Stimulated activated CD8-positive, alpha-beta memory T cell treated with anti-CD3 and anti-CD28 coated beads, Interleukin-7, amount 100 ng/mL, for 1 hour (primary cell): ENCODE measurements around the gene GPC5.
"Not testable (repeated sequence)": the region's sequence is repeated elsewhere in the genome, so short reads cannot be mapped to it uniquely, and the experiment has no call there.

Experiments
- DNase-seq, 2 donors: peaks; one replicate each; pipeline ENCODE4 v3.0.0-alpha.2; 2020; ENCODE audit warnings: low read depth in 2 of 2

The GPC5 gene

DNA sequence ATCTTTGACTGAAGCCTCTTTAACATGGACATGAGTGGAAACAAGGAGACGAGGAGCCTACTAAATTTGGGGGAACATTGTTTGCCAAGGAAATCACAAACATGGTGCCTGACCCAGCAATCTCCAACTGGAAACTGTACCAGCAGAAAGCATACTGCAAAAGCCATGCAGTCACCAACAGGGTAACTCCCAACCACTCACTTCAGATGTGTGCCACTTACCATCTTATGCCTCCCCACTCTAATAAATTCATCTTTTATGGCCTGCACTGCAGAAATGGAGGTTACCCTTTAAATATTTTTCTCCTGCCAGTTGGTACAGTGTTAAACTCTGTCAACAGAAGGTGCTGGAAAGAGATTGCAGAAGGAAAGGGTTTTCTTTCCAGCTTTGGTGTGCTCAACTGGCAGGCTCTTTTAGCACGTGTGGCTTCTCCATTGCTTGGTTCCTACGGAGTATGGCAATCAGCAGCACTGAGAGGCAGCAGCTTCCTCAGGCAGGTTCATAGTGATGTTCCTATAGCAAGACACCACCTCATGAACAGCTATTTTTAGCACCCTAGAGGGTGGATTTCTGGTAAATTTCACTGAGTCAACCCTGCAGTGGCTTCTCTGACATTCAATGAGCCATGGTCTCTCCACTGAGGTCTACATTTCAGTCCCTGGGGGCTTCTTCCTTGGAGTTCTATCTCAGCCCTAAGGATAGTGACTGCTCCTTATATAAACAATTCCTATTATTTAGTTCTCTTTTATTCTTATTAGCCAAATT is 29.6 kb upstream of the GPC5 start:
- no peak for DNase-seq

DNA sequence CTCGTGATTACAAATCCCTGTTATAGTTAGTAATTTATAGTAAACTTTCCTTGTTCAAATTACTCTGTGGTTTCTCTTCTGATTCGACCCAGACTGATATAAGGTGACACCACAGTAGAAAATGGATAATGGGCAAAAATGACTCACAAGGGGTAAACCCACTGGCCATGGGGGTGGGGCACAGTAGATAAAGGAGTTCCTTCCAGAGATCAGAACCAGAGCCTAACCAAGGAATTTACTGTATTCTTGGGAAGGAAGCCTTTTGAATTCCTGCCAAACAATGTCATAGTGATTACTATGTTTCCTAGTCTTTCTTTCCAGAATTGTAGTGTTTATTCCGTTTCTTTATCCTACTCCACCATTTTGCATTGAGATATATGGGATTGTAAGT is 29.0 kb upstream of the GPC5 start:
- DNase-seq = no peak

DNA sequence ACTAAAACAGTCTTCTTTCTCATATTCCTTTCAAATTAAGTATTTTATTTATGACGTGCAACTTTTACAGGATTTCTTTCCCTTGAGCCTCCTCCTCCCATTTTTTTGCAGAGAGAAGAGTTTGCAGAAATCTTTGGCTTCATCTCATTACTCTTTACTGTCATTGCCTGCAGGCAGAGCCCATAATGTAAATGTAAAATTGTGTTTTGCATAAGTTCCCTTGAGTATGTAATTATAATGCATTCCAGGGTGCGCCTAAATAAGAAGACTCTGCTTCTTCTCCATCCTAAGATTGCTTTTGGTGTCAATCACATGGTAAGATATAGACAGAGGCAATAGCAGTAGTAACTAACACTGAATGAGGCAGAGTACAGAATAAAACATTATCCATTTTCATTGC is 27.9 kb upstream of the GPC5 start:
- DNase-seq = no peak

DNA sequence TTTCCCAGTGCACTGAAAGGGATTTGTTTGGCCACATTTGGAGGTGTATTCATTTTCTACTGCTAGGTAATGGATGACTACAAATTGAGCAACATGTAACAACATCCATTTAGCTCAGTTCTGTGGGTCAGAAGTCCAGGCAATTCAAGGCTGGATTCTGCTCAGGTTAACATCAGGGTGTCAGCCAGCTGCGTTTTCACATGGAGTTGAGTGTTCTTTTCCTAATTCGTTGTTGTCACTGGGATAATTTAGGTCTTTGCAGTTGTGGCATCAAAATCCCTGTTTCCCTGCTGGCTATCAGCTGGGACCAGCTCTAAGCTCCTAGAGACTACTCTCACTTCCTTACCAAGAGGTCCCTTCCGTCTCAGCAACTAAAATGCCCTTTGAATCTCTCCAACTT is 25.5 kb upstream of the GPC5 start:
- no peak for DNase-seq

DNA sequence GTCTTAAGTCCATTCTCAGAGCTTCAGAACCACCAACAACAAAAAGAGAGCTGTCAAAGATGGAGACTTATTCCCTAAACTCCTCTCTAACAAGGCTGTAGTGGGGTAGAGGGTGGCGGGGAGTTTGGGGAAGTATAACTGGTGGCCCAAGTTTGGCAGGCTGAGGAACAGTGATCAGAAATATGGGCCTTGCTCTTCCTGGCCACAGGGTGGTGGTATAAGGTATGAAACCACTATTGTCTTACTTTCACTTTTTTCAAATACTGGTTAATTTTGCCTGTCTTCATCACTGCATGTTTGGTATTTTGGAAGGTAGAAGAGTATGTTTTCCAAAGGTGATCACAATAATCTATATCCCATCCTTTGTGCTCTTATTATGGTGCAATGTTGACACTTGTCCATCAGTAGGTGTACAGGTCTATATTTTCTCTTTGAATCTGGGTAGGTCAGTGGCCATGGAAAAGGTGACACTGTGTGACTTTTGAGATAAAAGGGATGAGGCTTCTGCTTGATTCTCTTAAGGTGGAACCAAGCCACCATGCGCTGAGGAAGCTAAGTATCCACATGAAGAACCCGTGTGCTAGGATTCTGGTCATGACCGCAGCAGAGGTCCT is 23.2 kb upstream of the GPC5 start:
- no peak for DNase-seq

DNA sequence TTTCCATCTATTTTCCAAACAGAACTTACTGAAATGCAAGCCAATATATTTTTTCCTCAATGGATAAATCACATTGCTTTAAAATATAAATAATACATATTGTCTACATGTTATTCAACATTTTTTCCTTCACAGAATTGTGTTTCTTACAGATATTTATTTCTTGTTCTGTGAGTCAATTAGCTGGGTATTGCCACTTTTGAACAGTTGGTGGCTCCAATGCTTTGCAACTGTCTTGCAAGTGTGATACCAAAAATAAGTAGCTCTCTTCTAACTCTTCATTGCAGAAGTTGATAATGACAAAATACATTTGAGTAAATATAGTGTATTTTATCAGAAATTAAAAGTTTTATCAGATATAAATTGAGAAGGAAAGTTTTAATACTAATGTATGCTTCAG is 17.1 kb upstream of the GPC5 start:
- DNase-seq = no peak

DNA sequence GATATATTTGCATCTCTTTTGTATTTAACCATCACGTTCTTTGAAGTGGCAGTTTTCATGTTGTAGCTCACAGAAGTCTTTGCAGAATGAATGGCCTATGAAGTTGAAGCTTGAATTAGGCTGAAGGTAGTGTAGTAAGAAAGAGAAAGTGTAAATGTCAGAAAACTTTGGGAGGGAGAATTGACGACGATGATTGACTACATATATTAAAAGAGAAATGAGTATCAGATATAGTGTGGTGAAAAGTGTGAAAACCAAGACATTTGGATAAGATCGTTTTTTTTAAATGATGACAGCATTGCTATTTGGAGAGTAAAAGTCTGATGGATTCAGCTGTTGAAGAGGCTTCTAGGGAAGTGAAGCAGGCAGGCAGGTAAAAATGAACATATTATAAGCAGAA is 14.6 kb upstream of the GPC5 start:
- DNase-seq = no peak

DNA sequence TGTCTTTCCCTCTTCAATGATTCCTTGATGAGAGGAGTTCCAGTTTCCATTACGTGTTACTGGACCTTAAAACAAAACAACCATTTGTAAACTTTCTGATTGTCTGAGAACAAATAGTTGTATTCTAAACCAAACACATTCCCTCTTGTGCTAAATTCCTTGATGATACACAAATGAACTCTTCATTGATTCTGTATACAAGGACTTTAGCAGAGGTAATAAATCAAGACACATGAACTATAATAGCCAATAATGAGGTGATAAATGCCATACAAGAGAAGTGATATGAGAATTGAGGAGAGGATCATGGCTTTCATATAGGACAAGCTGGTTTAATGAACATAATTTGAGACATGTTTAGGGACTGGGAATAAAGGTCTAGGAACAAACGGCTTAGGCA is 13.5 kb upstream of the GPC5 start:
- DNase-seq = no peak

DNA sequence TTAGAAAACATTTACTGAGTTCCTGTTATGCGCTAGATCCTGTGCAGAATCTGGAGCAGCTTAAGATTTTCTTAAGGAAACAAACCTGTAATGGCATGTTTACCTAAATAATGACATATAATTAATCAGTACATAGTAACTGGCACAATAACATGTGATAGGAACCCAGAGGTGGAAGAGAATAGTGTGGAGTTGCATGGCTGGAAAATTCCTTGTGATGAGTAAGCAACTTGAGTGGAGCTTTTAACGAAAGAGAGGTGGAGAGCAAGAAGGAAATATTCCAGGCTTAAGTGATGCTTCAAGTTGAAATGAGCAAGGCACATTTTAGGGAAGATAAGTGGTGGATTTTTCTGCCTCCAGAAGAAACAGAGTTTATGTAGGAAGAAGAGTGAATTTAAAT is 9.2 kb upstream of the GPC5 start:
- DNase-seq = no peak

DNA sequence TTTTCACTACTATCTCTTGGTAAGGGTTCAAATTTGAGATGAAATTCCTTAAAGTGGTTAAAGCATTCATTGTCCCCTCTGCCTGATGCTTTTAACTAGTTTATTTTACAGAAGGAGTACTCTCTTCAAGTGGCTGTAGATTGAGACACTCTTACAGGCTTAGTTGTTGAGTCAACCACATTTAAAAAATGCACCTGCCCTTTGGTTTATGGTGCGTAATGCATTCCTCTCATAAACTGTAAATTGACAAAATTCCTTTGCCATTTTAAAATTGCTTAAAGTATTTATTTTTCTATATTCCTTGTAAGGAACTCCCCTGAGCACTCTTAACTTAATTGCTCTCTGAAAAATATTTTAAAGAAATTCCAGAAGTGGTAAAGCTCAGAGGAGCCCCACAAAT is 826 bp upstream of the GPC5 start:
- no peak for DNase-seq

DNA sequence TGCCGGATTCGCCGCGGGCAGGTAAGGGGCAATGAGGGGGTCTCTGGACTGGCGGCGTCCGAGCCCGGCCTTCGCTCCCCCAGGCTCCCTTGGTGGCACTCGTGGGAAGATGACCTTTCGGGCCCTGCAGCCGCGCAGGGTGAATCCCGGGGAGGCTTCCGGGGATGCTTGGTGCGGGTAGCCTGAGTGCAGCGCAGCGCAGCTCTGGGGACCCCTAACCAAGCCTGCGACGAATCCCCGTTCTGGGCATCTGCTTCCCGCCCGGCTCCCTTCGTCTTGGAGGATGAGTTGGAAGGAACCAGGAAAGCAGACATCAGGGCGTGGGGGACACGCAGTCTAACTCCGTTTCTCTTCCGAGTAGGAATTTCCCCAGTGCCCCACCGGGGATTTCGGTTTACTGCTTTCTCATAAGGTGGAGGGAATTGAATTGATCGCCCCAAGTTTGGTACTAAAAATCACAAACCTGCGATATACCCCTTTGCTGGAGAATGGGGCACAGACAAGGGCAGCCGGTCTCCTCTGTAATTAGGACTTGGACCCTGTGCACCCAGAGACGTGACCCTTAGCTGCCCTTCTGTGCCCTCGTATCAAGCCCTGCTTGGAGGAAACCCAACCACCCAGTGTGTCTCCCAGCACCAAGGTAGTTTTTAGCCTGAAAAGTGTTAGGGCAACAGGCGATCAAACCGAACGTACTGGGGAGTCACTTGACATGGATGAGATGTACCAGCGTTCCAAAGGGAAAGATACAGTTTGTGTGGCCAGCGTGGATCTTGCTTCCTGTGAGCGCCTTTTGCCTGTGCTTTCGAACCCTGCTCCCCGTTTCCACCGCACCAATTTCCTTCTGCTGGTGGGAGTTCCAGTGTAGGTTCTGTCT is 1.0 kb downstream of the GPC5 start:
- DNase-seq = no peak

DNA sequence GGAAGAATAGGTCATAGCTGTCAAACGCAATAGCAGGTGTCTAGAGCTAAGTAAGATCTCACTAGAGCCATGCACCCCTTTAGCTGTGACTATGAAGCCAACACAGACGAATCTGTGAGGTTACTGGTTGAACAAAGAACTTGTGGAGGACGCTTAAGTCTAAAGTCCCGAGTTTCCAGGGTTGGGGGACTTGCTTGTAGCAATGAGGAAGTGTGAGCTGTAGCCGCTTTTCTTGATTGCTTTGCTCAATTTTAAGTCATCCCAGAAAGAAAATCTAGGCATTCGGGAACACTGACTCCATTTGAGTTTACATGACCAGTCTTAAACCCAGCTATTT is 1.6 kb downstream of the GPC5 start:
- no peak for DNase-seq

DNA sequence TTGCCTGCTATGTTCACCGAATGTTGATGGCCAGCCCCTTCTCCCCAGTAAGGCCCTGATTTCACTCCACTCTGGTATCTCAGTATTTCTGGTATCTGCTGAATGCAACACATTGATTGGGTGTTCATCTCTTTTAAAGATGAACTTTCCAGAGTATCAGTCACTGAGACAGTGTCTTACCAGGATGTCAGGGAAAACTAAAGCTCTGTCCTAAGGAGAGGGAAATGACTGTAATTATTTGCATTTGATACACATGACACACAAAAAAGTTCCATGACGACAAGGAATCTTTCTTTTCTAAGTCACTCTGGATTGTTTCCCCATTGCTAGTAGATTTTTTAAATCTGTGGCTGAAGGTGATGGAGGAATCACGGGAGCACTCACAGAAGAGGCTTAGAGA is 2.2 kb downstream of the GPC5 start:
- no peak for DNase-seq

DNA sequence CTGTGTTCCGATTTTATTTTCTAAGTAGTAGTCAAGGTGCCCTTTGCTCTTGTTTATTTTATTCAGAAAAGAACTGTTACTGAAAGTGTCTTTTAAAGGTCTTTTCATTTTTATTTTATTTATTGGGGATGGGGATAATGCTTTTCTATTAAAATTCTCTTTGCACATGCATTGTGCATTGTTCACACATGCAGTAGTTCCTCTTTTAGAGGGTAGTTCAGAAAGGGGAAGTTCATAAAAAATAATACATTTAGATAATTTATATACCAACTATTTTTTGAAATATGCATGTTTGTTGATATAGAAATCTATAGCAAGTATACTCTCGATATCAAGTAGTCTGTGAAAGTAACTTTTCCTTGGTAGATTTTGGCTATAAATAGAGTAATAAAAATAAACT is 3.5 kb downstream of the GPC5 start:
- DNase-seq = no peak

DNA sequence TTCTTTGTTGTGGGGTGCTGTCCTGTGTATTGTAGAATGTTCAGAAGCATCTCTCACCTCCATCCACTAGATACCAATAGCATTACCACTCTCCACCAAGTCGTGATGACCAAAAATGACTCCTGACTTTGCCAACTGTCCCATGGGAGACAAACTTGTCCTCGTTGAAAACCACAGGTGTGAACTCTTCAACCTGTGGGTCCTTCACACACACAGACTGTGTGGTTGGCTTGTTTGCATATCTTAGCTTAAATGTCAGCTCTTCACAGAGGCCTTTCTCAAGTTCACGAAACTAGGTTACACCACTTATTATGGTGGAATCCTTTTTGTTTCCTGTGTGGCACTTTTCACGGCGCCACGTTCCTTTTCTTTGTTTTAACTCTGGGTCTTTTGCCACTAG is 6.8 kb downstream of the GPC5 start:
- DNase-seq = no peak

DNA sequence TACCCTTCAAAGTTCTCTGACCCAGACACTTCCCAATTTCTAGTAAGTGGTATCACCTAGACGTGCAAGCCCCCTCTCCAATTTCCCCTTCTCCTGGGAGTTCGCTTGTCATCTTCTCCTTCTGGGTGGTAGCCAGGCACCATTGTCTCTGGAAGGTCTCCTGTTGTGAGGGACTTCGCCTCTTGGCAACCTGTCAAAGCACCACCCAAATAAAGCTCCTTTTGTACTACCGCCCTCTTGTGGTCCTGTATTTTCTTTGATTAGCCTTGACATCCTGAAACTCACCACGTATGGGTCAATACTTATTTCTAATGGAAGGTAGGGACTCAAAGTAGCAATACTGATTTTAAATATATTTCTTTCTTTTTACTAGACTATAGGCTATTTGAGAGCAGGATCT is 8.2 kb downstream of the GPC5 start:
- DNase-seq = no peak

DNA sequence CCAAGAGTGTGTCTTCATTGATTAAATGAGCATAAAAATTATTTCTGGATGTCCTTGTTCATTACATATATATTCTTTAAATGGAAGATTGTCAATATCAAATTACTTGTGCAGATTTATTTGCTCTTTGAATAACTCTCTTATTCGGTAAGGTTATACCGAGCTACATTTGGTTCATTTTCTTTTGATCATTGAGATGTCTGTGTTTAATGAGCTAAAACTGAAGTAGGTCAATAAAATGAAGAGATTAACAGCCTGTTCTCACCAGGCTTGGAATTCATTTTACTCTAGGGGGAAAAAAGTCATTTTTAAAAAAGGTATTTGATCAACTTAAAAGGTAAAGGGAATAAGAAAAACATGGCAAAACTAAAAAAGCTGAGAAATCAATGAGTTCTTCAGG is 10.6 kb downstream of the GPC5 start:
- DNase-seq = no peak

DNA sequence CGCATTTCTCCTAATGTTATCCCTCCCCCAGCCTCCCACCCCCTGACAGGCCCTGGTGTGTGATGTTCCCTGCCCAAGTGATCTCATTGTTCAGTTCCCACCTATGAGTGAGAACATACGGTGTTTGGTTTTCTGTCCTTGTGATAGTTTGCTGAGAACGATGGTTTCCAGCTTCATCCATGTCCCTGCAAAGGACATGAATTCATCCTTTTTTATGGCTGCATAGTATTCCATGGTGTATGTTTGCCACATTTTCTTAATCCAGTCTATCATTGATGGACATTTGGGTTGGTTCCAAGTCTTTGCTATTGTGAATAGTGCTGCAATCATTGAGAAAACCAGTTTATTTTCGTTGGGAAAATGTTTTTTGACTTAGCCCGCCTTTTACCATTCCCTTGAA is 18.2 kb downstream of the GPC5 start:
- not testable (repeated sequence) for DNase-seq

DNA sequence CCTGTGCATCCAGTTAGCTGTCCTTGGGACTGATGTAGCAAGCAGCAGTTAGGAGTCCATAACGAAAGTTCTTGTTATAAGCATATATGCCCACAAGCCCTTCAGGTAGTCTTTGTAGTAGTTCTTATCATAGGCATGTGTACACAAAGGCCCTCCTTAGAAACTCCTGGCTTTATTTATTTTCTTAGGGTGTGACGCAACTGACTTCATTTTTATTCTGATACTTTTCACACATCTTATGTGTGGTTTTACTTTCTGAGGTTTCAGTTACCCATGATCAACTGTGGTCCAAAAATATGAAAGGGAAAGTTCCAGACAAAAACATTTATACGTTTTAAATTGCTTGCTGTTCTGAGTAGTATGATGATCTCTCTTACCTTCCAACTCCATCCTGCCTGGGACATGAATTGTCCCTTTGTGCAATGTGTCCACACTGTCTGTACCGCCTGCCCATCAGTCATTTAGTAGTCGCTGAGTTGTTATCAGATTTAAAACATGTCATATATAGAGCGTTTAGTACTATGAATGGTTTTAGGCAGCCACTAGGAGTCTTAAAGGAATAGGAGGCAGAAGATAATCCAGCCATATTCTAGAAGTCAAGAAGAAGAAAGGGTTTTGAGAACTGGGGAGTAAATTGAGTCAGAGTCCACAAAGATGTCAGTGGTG is 19.4 kb downstream of the GPC5 start:
- DNase-seq = no peak

DNA sequence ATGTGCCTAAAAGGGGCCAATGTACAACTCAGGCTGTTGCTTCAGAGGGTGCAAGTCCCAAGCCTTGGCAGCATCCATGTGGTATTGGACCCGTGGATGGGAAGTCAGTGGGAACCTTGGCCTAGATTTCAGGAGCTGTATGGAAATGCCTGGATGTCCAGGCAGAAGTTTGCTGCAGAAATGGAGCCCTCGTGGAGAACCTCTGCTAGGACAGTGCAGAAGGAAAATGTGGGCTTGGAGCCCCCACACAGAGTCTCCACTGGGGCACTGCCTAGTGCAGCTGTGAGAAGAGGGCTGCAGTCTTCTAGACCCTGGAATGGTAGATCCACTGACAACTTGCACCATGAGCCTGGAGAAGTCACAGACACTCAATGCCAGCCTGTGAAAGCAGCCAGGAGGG is 28.5 kb downstream of the GPC5 start:
- DNase-seq = no peak

DNA sequence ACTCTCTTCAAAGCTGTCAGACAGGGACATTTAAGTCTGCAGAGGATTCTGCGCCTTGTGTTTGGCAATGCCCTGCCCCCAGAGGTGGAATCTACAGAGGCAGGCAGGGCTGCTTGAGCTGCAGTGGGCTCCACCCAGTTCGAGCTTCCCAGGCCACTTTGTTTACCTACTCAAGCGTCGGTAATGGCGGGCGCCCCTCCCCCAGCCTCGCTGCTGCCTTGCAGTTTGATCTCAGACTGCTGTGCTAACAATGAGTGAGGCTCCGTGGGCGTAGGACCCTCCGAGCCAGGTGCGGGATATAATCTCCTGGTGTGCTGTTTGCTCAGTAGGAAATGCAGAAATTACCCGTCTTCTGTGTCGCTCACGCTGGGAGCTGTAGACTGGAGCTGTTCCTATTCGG is 40.3 kb downstream of the GPC5 start:
- DNase-seq = not testable (repeated sequence)

DNA sequence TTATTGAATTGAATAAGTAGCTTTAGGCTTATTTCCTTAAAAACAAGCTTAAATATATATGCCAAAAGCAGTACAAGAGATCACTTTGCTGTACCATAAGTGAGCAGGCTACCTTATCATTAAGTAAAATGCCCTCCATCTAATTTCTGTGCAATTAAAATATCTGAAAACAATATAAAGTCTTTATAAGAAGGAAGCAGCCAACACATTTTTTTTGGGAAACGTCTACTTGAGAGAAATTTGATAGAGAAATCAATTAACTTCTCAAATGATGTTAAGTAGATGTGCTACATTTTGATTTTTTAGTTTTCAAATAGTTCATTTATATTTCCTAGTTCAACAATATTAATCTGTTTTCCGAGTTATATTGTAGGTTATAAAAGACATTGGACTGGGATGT is 52.5 kb downstream of the GPC5 start:
- DNase-seq = no peak

DNA sequence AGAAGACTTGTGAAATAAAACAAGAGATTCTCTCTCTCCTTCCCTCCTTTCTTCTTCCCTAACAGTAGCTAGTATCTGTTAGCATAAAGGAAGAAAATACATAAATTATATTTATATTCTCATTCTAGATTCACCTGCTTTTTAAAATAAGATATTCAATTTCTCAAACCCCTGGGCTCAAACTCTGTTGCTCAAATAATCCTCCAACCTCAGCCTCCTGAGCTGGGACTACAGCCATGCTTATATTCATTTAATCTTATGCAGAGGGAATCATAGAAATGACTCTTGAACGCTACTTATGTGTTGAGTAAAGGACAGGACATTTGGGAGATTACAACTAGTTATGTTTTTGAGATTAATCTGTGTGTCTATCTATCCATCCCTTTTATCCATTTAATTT is 56.2 kb downstream of the GPC5 start:
- no peak for DNase-seq
